H1 (cell line): ENCODE measurements around the gene HPS3. TPM values are rescaled to one million over a fixed set of nuclear protein-coding genes. Genes with fewer than 3 reads are reported as not detected.
A peak's percentile ranks its signal among the peaks of the same experiment; 100 is the strongest.

ENCODE experiments used
- ATF2 ChIP-seq: IDR thresholded peaks from 2 replicates; pipeline ENCODE4 v1.6.1; 2012; ENCODE audit warnings: low read length, inconsistent platforms
- CEBPB ChIP-seq: IDR thresholded peaks from 2 replicates; pipeline ENCODE4 v1.6.1; 2012; ENCODE audit warnings: low read depth, low read length
- SIX5 ChIP-seq: IDR thresholded peaks from 2 replicates; pipeline ENCODE4 v1.6.1; 2011; ENCODE audit warnings: mild to moderate bottlenecking, low read depth, low read length
- SP1 ChIP-seq: IDR thresholded peaks from 2 replicates; pipeline ENCODE4 v1.6.1; 2011; ENCODE audit warnings: low read depth, low read length
- TBP ChIP-seq: IDR thresholded peaks from 2 replicates; pipeline ENCODE4 v1.6.1; 2011; ENCODE audit warnings: low read depth, low read length, improper control_type of control experiment
- ZNF274 ChIP-seq: IDR thresholded peaks from 2 replicates; pipeline ENCODE4 v1.7.0; 2012; ENCODE audit warnings: low read length, borderline replicate concordance; ENCODE audit errors: extremely low read depth
- polyA plus RNA-seq, 7 experiments: library from polyadenylated mRNA; depleted of rRNA in 3 of 7; stranded (reverse) in 5 of 7; unstranded in 2 of 7; fragments of >200 nt in 5 of 7; fragments of 200-250 nt in 2 of 7; gene quantifications; 1 replicate in 5 of 7; 2 replicates in 1 of 7; 4 replicates in 1 of 7; pipeline versions ENCODE4 v1.2.1 to v1.2.3, GENCODE V29; 2011 to 2013; ENCODE audit warnings: missing spikeins in 2 of 7, mixed read lengths in 2 of 7
- total RNA-seq: library from RNA; stranded (reverse); fragmentation: NEBNext Ultra II Directional; extraction: Animal tissue kit (Norgen Biotek cat#: 25700); gene quantifications from 2 replicates; pipeline ENCODE4 v1.2.1, GENCODE V29; 2021
- TF ChIP-seq, protein P1 (sequence below): fragments of 300-600 bp; sonication (generic); IDR thresholded peaks from 2 replicates; pipeline ENCODE4 v1.7.1; 2012; ENCODE audit warnings: low read length, moderate library complexity, mild to moderate bottlenecking, inconsistent platforms; ENCODE audit not compliant: insufficient replicate concordance
- TF ChIP-seq, protein P2 (sequence below): IDR thresholded peaks from 2 replicates; pipeline ENCODE4 v1.6.1; 2011; ENCODE audit warnings: low read depth, mild to moderate bottlenecking, low read length; ENCODE audit not compliant: insufficient read depth

HPS3 gene
- total and polyA plus RNA-seq, 2 of the 8 experiments (the other 6 are each of a cell fraction or from before 2014, with no cell fraction given): 23.7 to 48.7 TPM

DNA sequence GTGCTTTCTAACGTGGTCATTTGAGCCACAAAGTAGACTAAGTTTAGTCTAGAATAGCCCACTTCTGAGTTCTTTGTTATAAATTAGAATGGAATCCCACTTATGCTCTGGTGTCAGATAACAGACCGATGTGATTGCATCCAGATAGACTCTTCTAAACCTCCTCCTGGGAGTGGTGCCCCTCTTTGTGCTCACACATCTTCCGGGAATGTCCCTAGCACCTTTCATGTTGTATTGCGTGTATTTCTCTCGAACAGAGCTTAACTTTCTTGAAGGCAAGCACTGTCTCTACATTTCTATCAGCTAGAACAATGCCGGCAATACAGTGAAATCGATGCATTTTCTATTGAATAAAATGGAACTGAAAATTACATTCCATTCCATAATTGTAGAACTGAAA, 69.2 kb downstream of the HPS3 start (continued):
- peak; percentile 21; the same call in 1 of the 2 replicates for TF ChIP-seq CEBPB
- TF ChIP-seq TBP: 0 out of 2 replicates have a peak, but pooled peaks have one; percentile 42
- TF ChIP-seq ZNF274: no peak
- peak; percentile 44; the same call in 1 of the 2 replicates for TF ChIP-seq ATF2
- peak; percentile 65; the same call in 1 of the 2 replicates for TF ChIP-seq SP1
- TF ChIP-seq, protein P1, sequence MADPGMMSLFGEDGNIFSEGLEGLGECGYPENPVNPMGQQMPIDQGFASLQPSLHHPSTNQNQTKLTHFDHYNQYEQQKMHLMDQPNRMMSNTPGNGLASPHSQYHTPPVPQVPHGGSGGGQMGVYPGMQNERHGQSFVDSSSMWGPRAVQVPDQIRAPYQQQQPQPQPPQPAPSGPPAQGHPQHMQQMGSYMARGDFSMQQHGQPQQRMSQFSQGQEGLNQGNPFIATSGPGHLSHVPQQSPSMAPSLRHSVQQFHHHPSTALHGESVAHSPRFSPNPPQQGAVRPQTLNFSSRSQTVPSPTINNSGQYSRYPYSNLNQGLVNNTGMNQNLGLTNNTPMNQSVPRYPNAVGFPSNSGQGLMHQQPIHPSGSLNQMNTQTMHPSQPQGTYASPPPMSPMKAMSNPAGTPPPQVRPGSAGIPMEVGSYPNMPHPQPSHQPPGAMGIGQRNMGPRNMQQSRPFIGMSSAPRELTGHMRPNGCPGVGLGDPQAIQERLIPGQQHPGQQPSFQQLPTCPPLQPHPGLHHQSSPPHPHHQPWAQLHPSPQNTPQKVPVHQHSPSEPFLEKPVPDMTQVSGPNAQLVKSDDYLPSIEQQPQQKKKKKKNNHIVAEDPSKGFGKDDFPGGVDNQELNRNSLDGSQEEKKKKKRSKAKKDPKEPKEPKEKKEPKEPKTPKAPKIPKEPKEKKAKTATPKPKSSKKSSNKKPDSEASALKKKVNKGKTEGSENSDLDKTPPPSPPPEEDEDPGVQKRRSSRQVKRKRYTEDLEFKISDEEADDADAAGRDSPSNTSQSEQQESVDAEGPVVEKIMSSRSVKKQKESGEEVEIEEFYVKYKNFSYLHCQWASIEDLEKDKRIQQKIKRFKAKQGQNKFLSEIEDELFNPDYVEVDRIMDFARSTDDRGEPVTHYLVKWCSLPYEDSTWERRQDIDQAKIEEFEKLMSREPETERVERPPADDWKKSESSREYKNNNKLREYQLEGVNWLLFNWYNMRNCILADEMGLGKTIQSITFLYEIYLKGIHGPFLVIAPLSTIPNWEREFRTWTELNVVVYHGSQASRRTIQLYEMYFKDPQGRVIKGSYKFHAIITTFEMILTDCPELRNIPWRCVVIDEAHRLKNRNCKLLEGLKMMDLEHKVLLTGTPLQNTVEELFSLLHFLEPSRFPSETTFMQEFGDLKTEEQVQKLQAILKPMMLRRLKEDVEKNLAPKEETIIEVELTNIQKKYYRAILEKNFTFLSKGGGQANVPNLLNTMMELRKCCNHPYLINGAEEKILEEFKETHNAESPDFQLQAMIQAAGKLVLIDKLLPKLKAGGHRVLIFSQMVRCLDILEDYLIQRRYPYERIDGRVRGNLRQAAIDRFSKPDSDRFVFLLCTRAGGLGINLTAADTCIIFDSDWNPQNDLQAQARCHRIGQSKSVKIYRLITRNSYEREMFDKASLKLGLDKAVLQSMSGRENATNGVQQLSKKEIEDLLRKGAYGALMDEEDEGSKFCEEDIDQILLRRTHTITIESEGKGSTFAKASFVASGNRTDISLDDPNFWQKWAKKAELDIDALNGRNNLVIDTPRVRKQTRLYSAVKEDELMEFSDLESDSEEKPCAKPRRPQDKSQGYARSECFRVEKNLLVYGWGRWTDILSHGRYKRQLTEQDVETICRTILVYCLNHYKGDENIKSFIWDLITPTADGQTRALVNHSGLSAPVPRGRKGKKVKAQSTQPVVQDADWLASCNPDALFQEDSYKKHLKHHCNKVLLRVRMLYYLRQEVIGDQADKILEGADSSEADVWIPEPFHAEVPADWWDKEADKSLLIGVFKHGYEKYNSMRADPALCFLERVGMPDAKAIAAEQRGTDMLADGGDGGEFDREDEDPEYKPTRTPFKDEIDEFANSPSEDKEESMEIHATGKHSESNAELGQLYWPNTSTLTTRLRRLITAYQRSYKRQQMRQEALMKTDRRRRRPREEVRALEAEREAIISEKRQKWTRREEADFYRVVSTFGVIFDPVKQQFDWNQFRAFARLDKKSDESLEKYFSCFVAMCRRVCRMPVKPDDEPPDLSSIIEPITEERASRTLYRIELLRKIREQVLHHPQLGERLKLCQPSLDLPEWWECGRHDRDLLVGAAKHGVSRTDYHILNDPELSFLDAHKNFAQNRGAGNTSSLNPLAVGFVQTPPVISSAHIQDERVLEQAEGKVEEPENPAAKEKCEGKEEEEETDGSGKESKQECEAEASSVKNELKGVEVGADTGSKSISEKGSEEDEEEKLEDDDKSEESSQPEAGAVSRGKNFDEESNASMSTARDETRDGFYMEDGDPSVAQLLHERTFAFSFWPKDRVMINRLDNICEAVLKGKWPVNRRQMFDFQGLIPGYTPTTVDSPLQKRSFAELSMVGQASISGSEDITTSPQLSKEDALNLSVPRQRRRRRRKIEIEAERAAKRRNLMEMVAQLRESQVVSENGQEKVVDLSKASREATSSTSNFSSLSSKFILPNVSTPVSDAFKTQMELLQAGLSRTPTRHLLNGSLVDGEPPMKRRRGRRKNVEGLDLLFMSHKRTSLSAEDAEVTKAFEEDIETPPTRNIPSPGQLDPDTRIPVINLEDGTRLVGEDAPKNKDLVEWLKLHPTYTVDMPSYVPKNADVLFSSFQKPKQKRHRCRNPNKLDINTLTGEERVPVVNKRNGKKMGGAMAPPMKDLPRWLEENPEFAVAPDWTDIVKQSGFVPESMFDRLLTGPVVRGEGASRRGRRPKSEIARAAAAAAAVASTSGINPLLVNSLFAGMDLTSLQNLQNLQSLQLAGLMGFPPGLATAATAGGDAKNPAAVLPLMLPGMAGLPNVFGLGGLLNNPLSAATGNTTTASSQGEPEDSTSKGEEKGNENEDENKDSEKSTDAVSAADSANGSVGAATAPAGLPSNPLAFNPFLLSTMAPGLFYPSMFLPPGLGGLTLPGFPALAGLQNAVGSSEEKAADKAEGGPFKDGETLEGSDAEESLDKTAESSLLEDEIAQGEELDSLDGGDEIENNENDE: peak; percentile 91
- TF ChIP-seq, protein P2, sequence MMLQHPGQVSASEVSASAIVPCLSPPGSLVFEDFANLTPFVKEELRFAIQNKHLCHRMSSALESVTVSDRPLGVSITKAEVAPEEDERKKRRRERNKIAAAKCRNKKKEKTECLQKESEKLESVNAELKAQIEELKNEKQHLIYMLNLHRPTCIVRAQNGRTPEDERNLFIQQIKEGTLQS: no peak
- TF ChIP-seq SIX5: 0 out of 2 replicates have a peak, but pooled peaks have one; percentile 15
